NCI-H1694 (cell line): ENCODE data around the gene NEBL.

Source experiments
- DNase-seq: peaks from one replicate; lab custom pipeline; 2025; lab: John Stamatoyannopoulos, UW

Gene NEBL

GRCh38 chr10:20778008-20778757, 118.9 kb downstream of the NEBL start:
- no peak for DNase-seq

GRCh38 chr10:20776384-20777118, 120.6 kb downstream of the NEBL start:
- no peak for DNase-seq

GRCh38 chr10:20771051-20771450, 126.1 kb downstream of the NEBL start:
- DNase-seq = no peak

GRCh38 chr10:20769481-20769880, 127.6 kb downstream of the NEBL start:
- no peak for DNase-seq

- DNase-seq = no peak
These were observed 128.3 kb downstream of the NEBL start for GRCh38 chr10:20768843-20769242.

GRCh38 chr10:20767028-20767427, 130.1 kb downstream of the NEBL start:
- no peak for DNase-seq

GRCh38 chr10:20765066-20765465, 132.0 kb downstream of the NEBL start:
- DNase-seq = no peak

- DNase-seq = no peak
These were observed 136.7 kb downstream of the NEBL start for GRCh38 chr10:20760460-20760859.

- DNase-seq = no peak
These were observed 148.6 kb downstream of the NEBL start for GRCh38 chr10:20748551-20748950.

- DNase-seq = no peak
These were observed 149.3 kb downstream of the NEBL start for GRCh38 chr10:20747782-20748181.

GRCh38 chr10:20746856-20747255, 150.3 kb downstream of the NEBL start:
- no peak for DNase-seq

GRCh38 chr10:20745556-20746375, 151.3 kb downstream of the NEBL start:
- no peak for DNase-seq

- no peak for DNase-seq
These were observed 152.3 kb downstream of the NEBL start for GRCh38 chr10:20744821-20745220.

- DNase-seq = no peak
These were observed 153.2 kb downstream of the NEBL start for GRCh38 chr10:20743942-20744341.

GRCh38 chr10:20742737-20743541, 154.2 kb downstream of the NEBL start:
- no peak for DNase-seq

- DNase-seq = no peak
These were observed 157.0 kb downstream of the NEBL start for GRCh38 chr10:20740120-20740519.

GRCh38 chr10:20737107-20737506, 160.0 kb downstream of the NEBL start:
- DNase-seq = no peak
